Lung (tissue), 16 donors: ENCODE data around the gene KCNH3. TPM values are rescaled to one million over a fixed set of nuclear protein-coding genes. Genes with fewer than 3 reads are reported as not detected.

Experiments used
- ATAC-seq: fragments of 200-7000 bp; cut with Tn5 transposase; one replicate; pipeline ENCODE4 v1.9.1; 2020; ENCODE audit warnings: moderate number of reproducible peaks; ENCODE audit not compliant: insufficient read depth, low FRiP score
- DNase-seq, 3 donors: peaks; one replicate each; pipeline ENCODE4 v3.0.0-alpha.2; 2013 to 2017
- H3K27ac ChIP-seq, 2 donors: one replicate each; pipeline ENCODE4 v1.5.1; 2013; ENCODE audit warnings: mild to moderate bottlenecking in 2 of 2, moderate library complexity in 2 of 2, control low read depth in 1 of 2, inconsistent platforms in 1 of 2, low read depth in 1 of 2, low read length in 1 of 2
- H3K27me3 ChIP-seq, 3 donors: one replicate each; pipeline ENCODE4 v1.5.1; 2013; ENCODE audit warnings: low read length in 2 of 3; ENCODE audit not compliant: control insufficient read depth in 3 of 3, insufficient read depth in 3 of 3
- H3K36me3 ChIP-seq, 4 donors: one replicate each; pipeline ENCODE4 v1.5.1; 2013; ENCODE audit warnings: low read length in 4 of 4, mild to moderate bottlenecking in 1 of 4, moderate library complexity in 1 of 4; ENCODE audit not compliant: control insufficient read depth in 4 of 4, insufficient read depth in 4 of 4
- H3K4me1 ChIP-seq, 5 donors: one replicate each; pipeline ENCODE4 v1.5.1; 2013; ENCODE audit warnings: low read length in 5 of 5, mild to moderate bottlenecking in 2 of 5, moderate library complexity in 1 of 5; ENCODE audit not compliant: control insufficient read depth in 5 of 5, insufficient read depth in 5 of 5
- H3K4me3 ChIP-seq: one replicate; pipeline ENCODE4 v1.5.1; 2013; ENCODE audit warnings: mild to moderate bottlenecking, control low read depth, moderate library complexity
- H3K9ac ChIP-seq, 2 donors: one replicate each; pipeline ENCODE4 v1.5.1; 2013; ENCODE audit warnings: low read length in 2 of 2, control low read depth in 1 of 2; ENCODE audit not compliant: insufficient read depth in 1 of 2
- H3K9me3 ChIP-seq, 4 donors: one replicate each; pipeline ENCODE4 v1.5.1; 2013; ENCODE audit warnings: low read length in 3 of 4, mild to moderate bottlenecking in 1 of 4, moderate library complexity in 1 of 4; ENCODE audit not compliant: control insufficient read depth in 4 of 4, insufficient read depth in 3 of 4
- WGBS, 2 donors: extraction: QIAGEN DNeasy Blood & Tissue Kit; methylation state at CpG; one replicate each; pipeline ENCODE4 v1.1.7; 2013; 5-methylcytosine and 5-hydroxymethylcytosine counted together
- long read RNA-seq, 5 donors: transcript quantifications; one replicate each; lab custom pipeline, GENCODE V29; 2026
- polyA plus RNA-seq, 2 donors: library from polyadenylated mRNA; stranded (reverse); fragments of 200-250 nt; gene quantifications; one replicate each; pipeline ENCODE4 v1.2.1, GENCODE V29; 2013
- total RNA-seq, 2 donors: library from RNA; depleted of rRNA in 1 of 2; stranded (reverse); fragments of >200 nt in 1 of 2; gene quantifications; one replicate each; pipeline ENCODE4 v1.2.1, GENCODE V29; 2014 to 2021
- TF ChIP-seq, protein P1 (sequence below): IDR thresholded peaks from 2 replicates; pipeline ENCODE4 v1.5.1; 2012; ENCODE audit warnings: mild to moderate bottlenecking; ENCODE audit errors: control extremely low read depth, extremely low read depth
- donor health status: control.
- donor health status: control.
- donor health status: Bipolar disorder and iron deficiency.
- donor health status: healthy.
- donor health status: DM: yes; HTN: yes; CAD: no.

KCNH3 gene, protein sequence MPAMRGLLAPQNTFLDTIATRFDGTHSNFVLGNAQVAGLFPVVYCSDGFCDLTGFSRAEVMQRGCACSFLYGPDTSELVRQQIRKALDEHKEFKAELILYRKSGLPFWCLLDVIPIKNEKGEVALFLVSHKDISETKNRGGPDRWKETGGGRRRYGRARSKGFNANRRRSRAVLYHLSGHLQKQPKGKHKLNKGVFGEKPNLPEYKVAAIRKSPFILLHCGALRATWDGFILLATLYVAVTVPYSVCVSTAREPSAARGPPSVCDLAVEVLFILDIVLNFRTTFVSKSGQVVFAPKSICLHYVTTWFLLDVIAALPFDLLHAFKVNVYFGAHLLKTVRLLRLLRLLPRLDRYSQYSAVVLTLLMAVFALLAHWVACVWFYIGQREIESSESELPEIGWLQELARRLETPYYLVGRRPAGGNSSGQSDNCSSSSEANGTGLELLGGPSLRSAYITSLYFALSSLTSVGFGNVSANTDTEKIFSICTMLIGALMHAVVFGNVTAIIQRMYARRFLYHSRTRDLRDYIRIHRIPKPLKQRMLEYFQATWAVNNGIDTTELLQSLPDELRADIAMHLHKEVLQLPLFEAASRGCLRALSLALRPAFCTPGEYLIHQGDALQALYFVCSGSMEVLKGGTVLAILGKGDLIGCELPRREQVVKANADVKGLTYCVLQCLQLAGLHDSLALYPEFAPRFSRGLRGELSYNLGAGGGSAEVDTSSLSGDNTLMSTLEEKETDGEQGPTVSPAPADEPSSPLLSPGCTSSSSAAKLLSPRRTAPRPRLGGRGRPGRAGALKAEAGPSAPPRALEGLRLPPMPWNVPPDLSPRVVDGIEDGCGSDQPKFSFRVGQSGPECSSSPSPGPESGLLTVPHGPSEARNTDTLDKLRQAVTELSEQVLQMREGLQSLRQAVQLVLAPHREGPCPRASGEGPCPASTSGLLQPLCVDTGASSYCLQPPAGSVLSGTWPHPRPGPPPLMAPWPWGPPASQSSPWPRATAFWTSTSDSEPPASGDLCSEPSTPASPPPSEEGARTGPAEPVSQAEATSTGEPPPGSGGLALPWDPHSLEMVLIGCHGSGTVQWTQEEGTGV
- total RNA-seq (1 to 10 TPM; 1.6 to 7.1 TPM), polyA plus RNA-seq (1 to 10 TPM; 1.1 to 1.6 TPM)
- long read RNA-seq, donor 1: 0 reads
- long read RNA-seq, donor 2: 0 reads
- long read RNA-seq, donor 3: 0 reads
- long read RNA-seq, donor 4: 0 reads
- long read RNA-seq, donor 5, partial matches to known transcripts: 5 of 28 reads
- long read RNA-seq, donor 5, other reads (novel, unspliced or antisense): 23 of 28 reads

DNA sequence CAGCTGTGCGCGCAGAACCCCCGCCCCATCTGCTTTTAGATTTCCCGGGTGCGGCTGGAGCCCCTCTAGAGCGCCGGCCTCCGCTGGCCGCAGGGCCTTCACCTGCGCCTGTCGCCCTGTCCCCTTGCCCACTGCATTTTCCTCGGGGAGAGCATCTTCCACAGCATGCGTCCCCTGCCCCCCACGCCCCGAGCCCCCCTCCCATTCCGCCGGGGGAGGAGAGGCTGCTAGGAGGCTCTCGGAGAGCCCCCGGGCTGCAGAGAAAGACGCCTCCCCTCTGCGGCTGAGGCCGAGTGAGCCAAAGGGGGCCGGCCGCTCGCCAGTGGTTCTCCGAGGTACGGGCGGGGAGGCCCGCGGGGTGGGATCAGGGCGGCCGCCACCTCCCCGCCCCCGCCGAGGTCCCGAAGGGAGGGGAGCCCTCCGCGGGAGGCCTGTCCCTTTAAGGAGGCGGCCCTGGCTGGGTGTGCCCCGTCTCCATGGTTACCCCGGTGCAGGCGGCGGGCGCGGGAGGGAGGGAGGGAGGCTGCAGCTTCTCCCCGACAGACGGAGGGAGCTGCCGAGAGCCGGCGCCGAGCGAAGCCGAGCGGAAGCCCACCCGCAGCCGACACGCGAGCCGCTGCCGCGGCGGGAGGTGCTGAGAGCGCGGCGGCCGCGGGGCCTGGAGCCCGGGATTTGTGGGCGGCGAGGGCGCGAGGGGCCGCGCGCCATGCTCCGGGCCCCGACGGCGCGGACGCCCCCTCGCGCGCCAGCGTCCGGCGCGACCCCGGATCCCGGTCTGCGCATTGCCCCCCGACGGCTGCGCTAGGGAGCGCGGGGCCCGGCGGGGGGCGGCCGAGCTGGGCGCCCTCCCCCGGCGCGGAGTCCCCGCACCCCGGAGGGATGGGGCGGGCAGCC, at the start of gene KCNH3:
Gene KCNH3, plus strand, starts transcription at position 521 of the 894 bp plus-strand sequence. CDS start 387 bp downstream, outside the sequence.
- peak; percentile 74 to 81 (median 77) for DNase-seq
- H3K4me1 ChIP-seq: peaks cover 0 to 22% (median 2%) of the 10 kb centered on the region in 5 donors
- peak; percentile 64 for ATAC-seq
- H3K9ac ChIP-seq: no peak within 1 kb of the TSS
- peaks cover 0 to 63% (median 37%) of the 10 kb centered on the region in 3 donors for H3K27me3 ChIP-seq
- no peak within 1 kb of the TSS for H3K4me3 ChIP-seq
- no peak within 1 kb of the TSS for H3K27ac ChIP-seq
- H3K36me3 ChIP-seq: no peaks in the 10 kb centered on the region
- TF ChIP-seq, protein P1, sequence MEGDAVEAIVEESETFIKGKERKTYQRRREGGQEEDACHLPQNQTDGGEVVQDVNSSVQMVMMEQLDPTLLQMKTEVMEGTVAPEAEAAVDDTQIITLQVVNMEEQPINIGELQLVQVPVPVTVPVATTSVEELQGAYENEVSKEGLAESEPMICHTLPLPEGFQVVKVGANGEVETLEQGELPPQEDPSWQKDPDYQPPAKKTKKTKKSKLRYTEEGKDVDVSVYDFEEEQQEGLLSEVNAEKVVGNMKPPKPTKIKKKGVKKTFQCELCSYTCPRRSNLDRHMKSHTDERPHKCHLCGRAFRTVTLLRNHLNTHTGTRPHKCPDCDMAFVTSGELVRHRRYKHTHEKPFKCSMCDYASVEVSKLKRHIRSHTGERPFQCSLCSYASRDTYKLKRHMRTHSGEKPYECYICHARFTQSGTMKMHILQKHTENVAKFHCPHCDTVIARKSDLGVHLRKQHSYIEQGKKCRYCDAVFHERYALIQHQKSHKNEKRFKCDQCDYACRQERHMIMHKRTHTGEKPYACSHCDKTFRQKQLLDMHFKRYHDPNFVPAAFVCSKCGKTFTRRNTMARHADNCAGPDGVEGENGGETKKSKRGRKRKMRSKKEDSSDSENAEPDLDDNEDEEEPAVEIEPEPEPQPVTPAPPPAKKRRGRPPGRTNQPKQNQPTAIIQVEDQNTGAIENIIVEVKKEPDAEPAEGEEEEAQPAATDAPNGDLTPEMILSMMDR: no peak
- 0 to 2% methylated on average over 53 to 107 of the region's 107 CpGs for WGBS, 2 donors
- no peaks in the 10 kb centered on the region for H3K9me3 ChIP-seq

GRCh38 chr12:49489154-49489553, 49.7 kb upstream of the KCNH3 start:
- DNase-seq: no peak
- Histone ChIP-seq H3K4me3 (no peak overlapping the region), H3K27me3 (no peaks in the 10 kb centered on the region), H3K9ac (no peak overlapping the region), H3K9me3 (no peaks in the 10 kb centered on the region), H3K4me1 (no peaks in the 10 kb centered on the region), H3K27ac (no peak overlapping the region), H3K36me3 (peaks cover 0 to 5% (median 2%) of the 10 kb centered on the region in 4 donors)
- TF ChIP-seq, protein P1: no peak
- ATAC-seq: no peak
- WGBS, 2 donors: 97 to 100% methylated on average over 3 of the region's 3 CpGs

DNA sequence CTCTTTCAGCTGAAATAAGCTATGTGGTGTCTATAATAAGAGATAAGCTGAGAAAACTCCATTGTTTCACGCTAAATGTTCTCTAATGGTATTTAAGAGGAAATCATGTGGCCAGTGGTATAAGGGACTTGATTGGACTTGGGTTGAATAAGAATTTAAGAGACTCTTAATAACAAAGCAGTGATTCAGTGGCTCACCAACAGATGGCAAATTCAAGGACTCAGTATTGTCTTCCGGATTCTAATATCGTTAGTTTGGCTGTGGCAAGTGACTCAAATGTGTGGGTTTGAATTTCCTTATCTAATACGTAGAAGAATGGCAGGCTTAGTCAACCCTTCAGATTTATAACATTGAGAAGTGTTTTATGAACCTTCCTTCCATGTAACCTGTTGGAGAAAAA, 49.1 kb upstream of the KCNH3 start:
- peaks cover 0 to 5% (median 3%) of the 10 kb centered on the region in 4 donors for H3K36me3 ChIP-seq

More for the DNA sequence above, 49.1 kb upstream of the KCNH3 start:
- TF ChIP-seq, protein P1: no peak
- H3K4me3 ChIP-seq: no peak overlapping the region
- no peaks in the 10 kb centered on the region for H3K4me1 ChIP-seq
- DNase-seq (no peak), ATAC-seq (no peak)
- H3K27ac ChIP-seq: no peak overlapping the region
- WGBS, 2 donors: 90 to 96% methylated on average over 4 of the region's 4 CpGs
- no peak overlapping the region for H3K9ac ChIP-seq
- no peaks in the 10 kb centered on the region for H3K27me3 ChIP-seq
- no peaks in the 10 kb centered on the region for H3K9me3 ChIP-seq
